GM19395 (cell line): ENCODE measurements around the gene BANF2.
A peak's percentile ranks its signal among the peaks of the same experiment; 100 is the strongest.
"Not testable (repeated sequence)": the region's sequence is repeated elsewhere in the genome, so short reads cannot be mapped to it uniquely, and the experiment has no call there.

Experiments
- ATAC-seq: cut with Tn5 transposase; IDR thresholded peaks from one replicate; pipeline ENCODE4 v1.9.1; 2021; ENCODE audit warnings: mild to moderate bottlenecking, moderate library complexity; ENCODE audit not compliant: unreplicated experiment

Gene BANF2

DNA sequence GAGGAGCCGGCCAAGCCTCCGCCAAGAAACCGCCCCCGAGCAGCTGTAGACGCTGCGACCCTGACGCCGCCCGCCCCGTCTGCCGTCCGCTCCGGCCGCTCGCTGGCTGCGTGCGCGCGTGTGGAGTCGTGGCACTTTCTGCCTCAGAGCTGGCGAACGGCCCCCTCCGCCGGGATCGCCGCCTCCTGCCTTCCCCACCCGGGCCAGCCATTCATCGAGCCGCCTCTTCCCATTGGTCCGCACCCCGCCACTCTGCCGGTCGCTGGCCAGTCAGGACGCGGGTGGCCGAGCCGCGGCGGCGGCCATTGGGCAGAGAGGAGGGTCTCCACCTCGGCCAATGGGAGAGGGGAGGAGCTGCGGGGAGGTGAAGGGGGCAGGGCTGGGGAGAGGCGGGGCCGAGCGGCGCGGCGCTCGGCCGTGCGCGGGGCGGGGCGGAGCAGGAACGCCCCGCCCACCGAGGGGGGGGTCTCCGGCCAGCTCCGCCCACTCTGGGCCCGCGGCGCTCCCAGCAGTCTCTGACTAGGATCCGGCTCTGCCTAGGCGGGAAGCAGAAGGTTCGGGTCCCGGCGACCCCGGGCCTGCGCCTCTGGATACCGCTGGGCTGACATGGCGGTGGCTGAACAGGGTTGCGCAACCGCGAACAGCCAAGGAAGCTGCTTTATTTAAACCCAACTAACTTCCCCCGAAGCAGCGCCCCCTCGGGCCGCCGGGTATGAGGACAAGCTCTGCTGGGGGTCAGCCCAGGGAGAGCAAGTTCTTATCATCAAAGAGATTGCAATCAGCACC lies 17.5 kb upstream of the BANF2 start, which contains the start of gene RRBP1:
RRBP1 (minus strand) TSS at position 140 of the 786 bp plus-strand sequence. CDS start 21,735 bp downstream, outside the sequence.
- peak; percentile 82 for ATAC-seq

GRCh38 chr20:17682889-17683198 lies 16.9 kb upstream of the BANF2 start:
- ATAC-seq: no peak

DNA sequence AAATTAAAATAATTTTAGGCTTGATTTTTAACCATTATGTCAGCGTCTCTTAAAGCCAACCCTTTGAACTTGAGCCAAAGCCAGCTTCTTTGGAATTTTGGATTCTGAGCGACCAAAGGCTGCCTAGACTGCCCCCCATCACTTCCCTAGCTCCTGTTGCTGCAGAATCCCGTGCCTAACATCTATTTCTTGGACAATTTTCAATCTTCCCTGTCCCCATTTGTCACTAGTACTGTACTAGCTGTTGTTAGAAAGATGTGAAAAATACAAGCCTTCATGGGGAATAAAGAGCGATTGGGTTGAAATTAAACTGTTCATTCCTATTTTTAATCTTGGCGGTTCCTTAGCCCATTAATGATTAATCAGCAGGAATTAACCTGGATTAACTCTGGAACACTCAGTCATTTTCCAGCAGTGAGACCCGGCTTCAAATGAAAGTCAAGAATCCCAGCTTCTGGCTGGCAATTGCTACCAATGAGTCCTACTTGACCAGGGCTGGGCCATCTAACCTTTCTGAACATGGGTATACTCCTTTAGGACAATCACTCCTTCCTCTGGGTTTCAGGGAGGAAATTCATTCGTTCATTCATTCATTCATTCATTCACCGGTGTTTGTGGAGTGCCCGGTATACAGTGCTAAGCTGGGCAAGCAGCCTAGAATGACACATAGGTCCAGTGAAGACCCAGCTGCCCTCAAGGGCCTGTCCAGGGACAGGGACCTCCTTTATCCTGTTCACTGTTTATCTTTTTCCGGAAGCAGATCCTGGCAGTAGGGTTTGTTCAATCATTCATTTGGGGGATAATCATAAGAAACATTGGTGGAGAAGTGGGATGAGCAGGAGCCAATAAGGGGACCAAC lies 16.3 kb upstream of the BANF2 start:
- ATAC-seq: no peak

- no peak for ATAC-seq
Observed at GRCh38 chr20:17684077-17684888, 15.5 kb upstream of the BANF2 start.

- ATAC-seq: no peak
Observed at GRCh38 chr20:17685168-17685567, 14.6 kb upstream of the BANF2 start.

GRCh38 chr20:17687800-17688199 lies 12.0 kb upstream of the BANF2 start:
- no peak for ATAC-seq

GRCh38 chr20:17688965-17689364 lies 10.8 kb upstream of the BANF2 start:
- ATAC-seq: no peak

- no peak for ATAC-seq
Observed at GRCh38 chr20:17690144-17690543, 9.6 kb upstream of the BANF2 start.

DNA sequence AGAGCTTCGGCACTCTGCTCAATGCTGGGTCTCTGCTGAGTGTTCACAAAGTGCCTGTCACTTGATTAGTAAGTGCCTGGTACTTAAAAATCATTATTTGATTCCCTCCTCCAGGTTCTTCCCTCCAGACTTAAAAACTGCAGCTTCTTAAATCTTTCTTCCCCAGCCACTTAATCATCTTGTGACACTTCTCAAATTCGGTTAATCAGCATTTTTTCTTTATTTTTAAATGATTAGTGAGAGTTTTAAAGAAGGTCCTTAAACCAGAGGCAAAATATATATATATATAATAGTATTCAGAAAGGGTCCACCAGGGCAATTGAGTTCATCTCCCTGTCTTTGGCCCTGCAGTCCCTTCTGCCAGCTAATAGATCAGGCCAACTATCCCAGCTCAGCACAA lies 8.0 kb upstream of the BANF2 start:
- no peak for ATAC-seq

DNA sequence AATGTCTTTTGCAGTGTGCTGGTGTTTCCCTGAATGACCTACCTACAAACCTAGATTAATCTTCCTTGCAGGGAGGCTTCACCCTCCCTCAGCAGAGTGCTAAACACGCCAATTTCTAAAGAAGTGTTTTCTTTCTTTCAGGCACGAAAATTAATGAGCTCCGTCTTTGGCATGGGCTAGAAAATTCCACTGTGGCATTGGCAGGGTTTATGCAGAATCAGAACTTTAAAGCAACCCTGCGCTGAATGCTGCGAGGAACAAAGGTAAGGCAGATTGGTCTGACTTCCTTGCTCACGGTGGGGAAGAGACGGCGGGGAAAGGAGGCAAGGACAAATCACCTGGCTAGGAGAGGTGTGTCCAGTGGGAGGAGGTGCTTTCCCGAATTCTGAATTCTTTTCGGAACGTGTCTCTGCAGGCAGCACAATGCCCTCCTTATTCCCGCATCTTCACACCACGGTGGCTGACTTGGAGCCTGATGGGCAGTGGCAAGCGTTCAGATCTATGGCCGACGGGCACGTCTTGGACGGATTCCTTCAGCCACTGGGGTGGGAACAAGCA lies 6.2 kb upstream of the BANF2 start:
- ATAC-seq: no peak

DNA sequence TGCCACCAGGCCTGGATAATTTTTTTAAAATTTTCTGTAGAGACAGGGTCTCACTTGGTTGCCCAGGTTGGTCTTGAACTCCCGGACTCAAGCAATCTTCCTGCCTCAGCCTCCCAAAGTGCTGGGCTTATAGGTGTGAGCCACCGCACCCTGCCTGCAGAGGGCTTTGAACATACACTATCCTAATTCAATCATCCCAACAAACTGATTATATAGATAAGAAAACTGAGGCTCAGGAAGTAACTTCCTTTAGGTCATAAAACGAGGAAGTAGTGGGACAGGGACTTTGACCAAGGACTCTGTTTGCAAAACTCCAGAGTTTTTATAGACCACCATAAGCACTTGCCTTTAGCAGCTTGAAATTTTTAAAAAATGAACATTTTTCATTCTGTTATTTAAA lies 5.0 kb upstream of the BANF2 start:
- ATAC-seq: no peak

- ATAC-seq: no peak
Observed at GRCh38 chr20:17696287-17696686, 3.5 kb upstream of the BANF2 start.

- no peak for ATAC-seq
Observed at GRCh38 chr20:17697171-17697570, 2.6 kb upstream of the BANF2 start.

GRCh38 chr20:17698384-17698783 lies 1.4 kb upstream of the BANF2 start:
- ATAC-seq: no peak

DNA sequence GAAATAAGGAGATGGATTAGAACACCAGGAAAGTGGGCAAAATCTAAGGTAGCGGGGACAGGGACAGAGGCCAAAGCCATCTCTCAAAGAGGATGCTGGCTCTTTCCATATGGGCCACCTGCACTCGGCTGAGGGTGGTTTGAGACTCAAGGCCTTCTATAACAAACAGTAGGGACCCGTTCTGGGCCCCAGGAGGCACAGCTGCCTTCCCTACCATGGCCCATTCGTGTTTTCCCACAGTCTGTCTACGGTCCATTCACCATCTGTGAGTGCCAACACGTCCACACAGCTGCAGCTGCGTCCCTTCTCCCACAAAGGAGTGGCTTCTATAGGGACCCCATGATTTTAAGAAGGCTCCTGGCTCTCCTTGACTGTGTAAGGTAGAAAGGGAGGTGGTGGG lies 871 bp downstream of the BANF2 start:
- no peak for ATAC-seq

DNA sequence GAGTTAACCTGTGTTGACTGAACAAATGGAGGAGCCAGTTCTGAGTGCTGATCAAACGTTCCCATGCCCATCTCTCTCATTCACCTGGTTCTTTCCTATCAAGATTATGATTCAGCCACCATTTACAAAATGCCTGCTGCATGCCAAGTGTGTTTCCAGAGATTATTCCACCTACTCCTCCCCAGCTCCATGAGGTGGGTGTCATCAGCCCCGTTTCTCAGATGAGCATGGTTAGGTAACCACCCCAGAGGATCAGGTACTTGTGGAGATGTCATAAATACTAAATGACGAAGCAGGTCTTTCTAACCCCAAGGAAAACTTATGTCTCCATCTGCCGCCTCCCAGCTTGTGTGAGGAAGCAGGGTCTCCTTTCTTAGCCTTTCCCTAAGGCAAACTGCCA lies 2.1 kb downstream of the BANF2 start:
- no peak for ATAC-seq

DNA sequence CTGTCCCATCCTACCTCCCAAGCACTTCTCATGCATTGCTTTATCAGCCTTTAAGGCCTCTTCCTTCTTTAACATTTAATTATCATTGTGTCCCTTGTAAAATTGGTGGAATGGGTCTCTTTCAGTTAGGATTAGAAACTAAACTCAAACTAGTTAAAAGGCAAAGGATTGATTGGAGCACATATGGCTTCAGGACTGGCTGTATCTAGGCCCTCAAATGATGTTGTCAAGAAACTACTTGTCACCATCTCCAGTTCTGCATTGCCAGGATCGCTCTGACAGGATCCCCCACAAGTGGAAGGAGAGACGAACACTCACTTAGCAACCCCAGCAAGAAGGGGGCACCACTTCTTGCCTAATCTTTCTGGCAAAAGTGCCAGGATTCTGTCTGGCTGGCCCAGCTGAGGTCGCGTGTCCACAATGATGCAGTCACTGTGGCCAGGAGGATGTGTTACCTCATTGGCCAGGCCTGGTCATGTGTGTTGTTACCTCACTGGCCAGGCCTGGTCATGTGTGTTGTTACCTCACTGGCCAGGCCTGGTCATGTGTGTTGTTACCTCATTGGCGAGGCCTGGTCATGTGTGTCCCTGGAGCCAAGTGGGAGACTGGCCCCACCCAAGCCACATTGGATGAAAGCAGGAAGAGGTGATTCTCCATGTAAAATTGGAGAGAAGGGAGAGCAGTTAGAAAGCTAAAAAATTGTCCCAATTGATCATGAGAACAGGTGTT lies 5.0 kb downstream of the BANF2 start:
- no peak for ATAC-seq

DNA sequence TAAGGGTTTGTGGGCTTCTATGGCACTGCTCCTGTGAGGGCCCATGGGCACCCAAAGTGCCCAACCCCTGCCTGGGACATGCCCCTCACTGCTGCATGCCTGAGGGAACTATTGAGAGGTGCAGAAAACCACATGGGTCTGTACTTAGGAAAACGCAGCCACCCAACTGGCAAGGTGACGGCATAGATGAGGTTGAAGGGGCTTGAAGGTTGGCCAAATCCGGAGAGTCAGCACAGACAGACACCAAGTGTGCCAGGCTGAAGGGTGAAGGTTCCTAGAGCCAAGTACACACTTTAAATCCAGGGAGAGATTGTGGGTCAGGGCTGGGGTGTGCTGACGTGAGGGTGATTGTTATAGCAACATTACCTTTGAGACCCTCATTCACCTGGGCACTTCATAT lies 6.2 kb downstream of the BANF2 start:
- no peak for ATAC-seq

DNA sequence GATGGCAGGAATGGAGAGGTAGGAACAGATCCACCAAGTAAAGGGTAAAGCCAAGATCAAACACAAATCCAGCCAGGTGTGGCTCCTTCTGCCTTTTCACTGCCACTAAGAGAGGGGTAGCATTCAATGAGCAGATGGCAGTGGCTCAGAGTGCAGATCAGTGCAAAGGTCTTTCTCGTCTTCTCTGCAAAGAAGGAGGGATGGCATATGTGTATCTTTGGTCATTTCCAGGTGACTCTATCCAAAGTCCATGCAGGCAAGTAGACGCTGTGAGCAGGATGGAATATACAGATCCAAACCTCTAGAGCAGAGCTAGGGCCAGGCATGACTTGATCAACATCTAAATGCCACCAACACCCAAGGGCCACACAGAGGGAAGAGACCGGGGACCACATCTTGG lies 6.9 kb downstream of the BANF2 start:
- no peak for ATAC-seq

GRCh38 chr20:17707951-17708350 lies 8.2 kb downstream of the BANF2 start:
- ATAC-seq: not testable (repeated sequence)
